ENCODE data around the gene C9orf78.

GRCh38 chr9:129812385-129812784, 22.7 kb downstream of the C9orf78 start:
- TF ChIP-seq CTCF (optimal IDR thresholded peaks at IDR 0.05 in 1 of 3, IDR thresholded peaks at IDR 0.05 in 1 of 3, conservative IDR thresholded peaks at IDR 0.05 in 1 of 3; ENCODE audit: extremely low read depth in 1 of 3, insufficient read depth in 2 of 3, low read length in 3 of 3): no peak
- no peak for TF ChIP-seq EZH2 (IDR thresholded peaks at IDR 0.05; ENCODE audit: low read length)
